HepG2 (cell line): Measurements from ENCODE around the gene GDAP1L1. TPM values are rescaled to one million over a fixed set of nuclear protein-coding genes. Genes with fewer than 3 reads are reported as not detected.

Experiments
- BATF2 ChIP-seq: sonication (generic); formaldehyde crosslinking; IDR thresholded peaks from 2 replicates; pipeline ENCODE4 v1.8.0; 2022; ENCODE audit warnings: mild to moderate bottlenecking, missing genetic modification reagents, moderate library complexity
- DDIT3 ChIP-seq: sonication (generic); formaldehyde crosslinking; IDR thresholded peaks from 2 replicates; pipeline ENCODE4 v1.4.0; 2020; ENCODE audit warnings: mild to moderate bottlenecking, missing genetic modification reagents
- FOXA1 ChIP-seq, 2 experiments: fragments of 450-650 bp in 1 of 2; sonication (generic) in 1 of 2; formaldehyde crosslinking in 1 of 2; IDR thresholded peaks; 2 replicates each; pipeline versions ENCODE4 v1.4.0 to v1.6.1; 2016 to 2020; ENCODE audit warnings: missing genetic modification reagents in 1 of 2
- GRHL1 ChIP-seq: sonication (generic); formaldehyde crosslinking; conservative IDR thresholded peaks from 2 replicates; pipeline ENCODE4 v1.8.0; 2022; ENCODE audit warnings: missing genetic modification reagents
- IKZF4 ChIP-seq: sonication (generic); formaldehyde crosslinking; IDR thresholded peaks from 2 replicates; pipeline ENCODE4 v1.5.1; 2020; ENCODE audit warnings: borderline replicate concordance, mild to moderate bottlenecking, low read depth, missing genetic modification reagents; ENCODE audit errors: not compliant biosample characterization
- MATR3 ChIP-seq: sonication (generic); formaldehyde crosslinking; IDR thresholded peaks from 2 replicates; pipeline ENCODE4 v1.4.0; 2020; ENCODE audit warnings: missing genetic modification reagents
- MIER3 ChIP-seq: IDR thresholded peaks from 2 replicates; pipeline ENCODE4 v1.6.1; 2016; ENCODE audit warnings: missing compliant biosample characterization, borderline replicate concordance
- NFIC ChIP-seq: IDR thresholded peaks from 2 replicates; pipeline ENCODE4 v1.6.1; 2012; ENCODE audit warnings: mild to moderate bottlenecking, low read length, inconsistent platforms
- NFYC ChIP-seq: IDR thresholded peaks from 2 replicates; pipeline ENCODE4 v1.6.1; 2016; ENCODE audit warnings: missing genetic modification reagents, missing compliant biosample characterization
- RCOR2 ChIP-seq: IDR thresholded peaks from 2 replicates; pipeline ENCODE4 v1.6.1; 2016; ENCODE audit warnings: missing biosample characterization, missing genetic modification reagents
- SRSF9 ChIP-seq: fragments of 200-400 bp; formaldehyde crosslinking; IDR thresholded peaks from 2 replicates; pipeline ENCODE4 v1.6.1; 2018; ENCODE audit warnings: borderline replicate concordance, mild to moderate bottlenecking, low read depth, low read length; ENCODE audit not compliant: insufficient read depth, poor library complexity, severe bottlenecking
- TBP ChIP-seq: sonication (generic); formaldehyde crosslinking; IDR thresholded peaks from 2 replicates; pipeline ENCODE4 v1.5.0; 2020; ENCODE audit warnings: missing genetic modification reagents
- ZBTB8A ChIP-seq: sonication (generic); formaldehyde crosslinking; IDR thresholded peaks from 2 replicates; pipeline ENCODE4 v1.4.0; 2020; ENCODE audit warnings: mild to moderate bottlenecking, low read depth, missing genetic modification reagents, borderline replicate concordance
- ZFP1 ChIP-seq: IDR thresholded peaks from 2 replicates; pipeline ENCODE4 v1.6.1; 2016
- ZMYM3 ChIP-seq: sonication (generic); formaldehyde crosslinking; IDR thresholded peaks from 2 replicates; pipeline ENCODE4 v1.5.1; 2020; ENCODE audit warnings: mild to moderate bottlenecking, missing genetic modification reagents
- ZNF17 ChIP-seq: sonication (generic); formaldehyde crosslinking; IDR thresholded peaks from 2 replicates; pipeline ENCODE4 v1.5.0; 2020; ENCODE audit warnings: mild to moderate bottlenecking, missing genetic modification reagents
- ZNF18 ChIP-seq: sonication (generic); formaldehyde crosslinking; IDR thresholded peaks from 2 replicates; pipeline ENCODE4 v1.8.0; 2022; ENCODE audit warnings: mild to moderate bottlenecking, missing genetic modification reagents; ENCODE audit not compliant: insufficient replicate concordance
- ZNF577 ChIP-seq: sonication (generic); formaldehyde crosslinking; IDR thresholded peaks from 2 replicates; pipeline ENCODE4 v1.4.0; 2020; ENCODE audit warnings: mild to moderate bottlenecking, low read depth, missing genetic modification reagents, borderline replicate concordance
- polyA plus RNA-seq, 8 experiments: library from polyadenylated mRNA; depleted of rRNA in 3 of 8; stranded (reverse) in 7 of 8; unstranded in 1 of 8; fragments of >200 nt; fragmentation: Illumina TruSeq in 4 of 8; extraction: Trizol in 4 of 8; gene quantifications; 2 replicates each; pipeline versions ENCODE4 v1.2.1 to v1.2.3, GENCODE V29; 2011 to 2016; ENCODE audit warnings: low read depth in 4 of 8, missing spikeins in 1 of 8, mixed read lengths in 1 of 8; ENCODE audit not compliant: insufficient read depth in 1 of 8
- total RNA-seq, 5 experiments: library from RNA; depleted of rRNA; stranded (reverse); fragments of >200 nt; fragmentation: Illumina TruSeq; extraction: Trizol; gene quantifications; 2 replicates each; pipeline ENCODE4 v1.2.3, GENCODE V29; 2016; ENCODE audit warnings: low read depth in 1 of 5
- TF ChIP-seq, protein P1 (sequence below): sonication (generic); formaldehyde crosslinking; IDR thresholded peaks from 2 replicates; pipeline ENCODE4 v1.8.0; 2023; ENCODE audit warnings: mild to moderate bottlenecking, missing genetic modification reagents
- TF ChIP-seq, protein P2 (sequence below): IDR thresholded peaks from 2 replicates; pipeline ENCODE4 v1.6.1; 2016; ENCODE audit warnings: low read depth, borderline replicate concordance

GDAP1L1 gene
- total and polyA plus RNA-seq, 2 of the 13 experiments (the other 11 are each of a cell fraction or from before 2014, with no cell fraction given) = 0.04 TPM; not detected in 1

- TF ChIP-seq ZBTB8A (CRISPR knock-in tag) (no peak), NFIC (no peak), NFYC (CRISPR knock-in tag) (no peak), ZNF17 (CRISPR knock-in tag) (no peak), GRHL1 (no peak), TBP (no peak), SRSF9 (no peak), FOXA1 (IDR thresholded peaks at IDR 0.05) (no peak), FOXA1 (CRISPR knock-in tag; IDR thresholded peaks at IDR 0.05) (no peak), ZFP1 (CRISPR knock-in tag) (no peak), RCOR2 (CRISPR knock-in tag) (no peak), BATF2 (CRISPR knock-in tag) (no peak; the same call in 1 of the 2 replicates), ZNF577 (0 out of 2 replicates have a peak, but pooled peaks have one; percentile 61), ZNF18 (CRISPR knock-in tag) (no peak), ZMYM3 (CRISPR knock-in tag) (peak; percentile 12; the same call in 1 of the 2 replicates), MATR3 (CRISPR knock-in tag) (no peak), MIER3 (CRISPR knock-in tag) (no peak), DDIT3 (CRISPR knock-in tag) (no peak), IKZF4 (CRISPR knock-in tag) (no peak)
- TF ChIP-seq, protein P1, sequence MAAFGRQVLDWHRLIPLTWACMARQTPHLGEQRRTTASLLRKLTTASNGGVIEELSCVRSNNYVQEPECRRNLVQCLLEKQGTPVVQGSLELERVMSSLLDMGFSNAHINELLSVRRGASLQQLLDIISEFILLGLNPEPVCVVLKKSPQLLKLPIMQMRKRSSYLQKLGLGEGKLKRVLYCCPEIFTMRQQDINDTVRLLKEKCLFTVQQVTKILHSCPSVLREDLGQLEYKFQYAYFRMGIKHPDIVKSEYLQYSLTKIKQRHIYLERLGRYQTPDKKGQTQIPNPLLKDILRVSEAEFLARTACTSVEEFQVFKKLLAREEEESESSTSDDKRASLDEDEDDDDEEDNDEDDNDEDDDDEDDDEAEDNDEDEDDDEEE (CRISPR knock-in tag) = no peak
- TF ChIP-seq, protein P2, sequence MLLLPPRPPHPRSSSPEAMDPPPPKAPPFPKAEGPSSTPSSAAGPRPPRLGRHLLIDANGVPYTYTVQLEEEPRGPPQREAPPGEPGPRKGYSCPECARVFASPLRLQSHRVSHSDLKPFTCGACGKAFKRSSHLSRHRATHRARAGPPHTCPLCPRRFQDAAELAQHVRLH (CRISPR knock-in tag) = 0 out of 2 replicates have a peak, but pooled peaks have one; percentile 13
These were observed 35.7 kb upstream of the GDAP1L1 start (continued) for GRCh38 chr20:44211177-44212039.
